VCaP (cell line): ENCODE measurements around the gene FAM117B.
A peak's percentile ranks its signal among the peaks of the same experiment; 100 is the strongest.

Experiments used
- H3K27ac ChIP-seq: fragments of 450-650 bp; 2 replicates; pipeline ENCODE4 v1.5.1; 2017
- TF ChIP-seq, protein P1 (sequence below): fragments of 450-650 bp; conservative IDR thresholded peaks from 2 replicates; pipeline ENCODE4 v1.5.1; 2017; ENCODE audit warnings: mild to moderate bottlenecking, moderate library complexity

Gene FAM117B

DNA sequence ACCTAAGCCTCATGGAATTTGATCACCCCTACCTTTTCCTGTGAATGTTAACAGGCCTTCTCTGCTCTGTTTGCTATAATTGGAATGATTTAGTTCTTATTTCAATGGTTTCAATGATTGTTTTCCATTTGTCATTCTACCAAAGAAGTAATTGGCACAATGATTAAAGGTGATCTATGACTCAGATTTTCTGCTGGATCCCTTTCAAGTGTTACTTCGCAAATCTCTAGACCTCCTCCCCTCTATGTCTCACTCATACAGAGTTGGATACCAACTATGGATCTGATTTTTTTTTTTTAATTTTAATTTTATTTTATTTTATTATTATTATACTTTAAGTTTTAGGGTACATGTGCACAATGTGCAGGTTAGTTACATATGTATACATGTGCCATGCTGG, 29.6 kb upstream of the FAM117B start:
- TF ChIP-seq, protein P1, sequence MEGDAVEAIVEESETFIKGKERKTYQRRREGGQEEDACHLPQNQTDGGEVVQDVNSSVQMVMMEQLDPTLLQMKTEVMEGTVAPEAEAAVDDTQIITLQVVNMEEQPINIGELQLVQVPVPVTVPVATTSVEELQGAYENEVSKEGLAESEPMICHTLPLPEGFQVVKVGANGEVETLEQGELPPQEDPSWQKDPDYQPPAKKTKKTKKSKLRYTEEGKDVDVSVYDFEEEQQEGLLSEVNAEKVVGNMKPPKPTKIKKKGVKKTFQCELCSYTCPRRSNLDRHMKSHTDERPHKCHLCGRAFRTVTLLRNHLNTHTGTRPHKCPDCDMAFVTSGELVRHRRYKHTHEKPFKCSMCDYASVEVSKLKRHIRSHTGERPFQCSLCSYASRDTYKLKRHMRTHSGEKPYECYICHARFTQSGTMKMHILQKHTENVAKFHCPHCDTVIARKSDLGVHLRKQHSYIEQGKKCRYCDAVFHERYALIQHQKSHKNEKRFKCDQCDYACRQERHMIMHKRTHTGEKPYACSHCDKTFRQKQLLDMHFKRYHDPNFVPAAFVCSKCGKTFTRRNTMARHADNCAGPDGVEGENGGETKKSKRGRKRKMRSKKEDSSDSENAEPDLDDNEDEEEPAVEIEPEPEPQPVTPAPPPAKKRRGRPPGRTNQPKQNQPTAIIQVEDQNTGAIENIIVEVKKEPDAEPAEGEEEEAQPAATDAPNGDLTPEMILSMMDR: no peak
- no peak overlapping the region for H3K27ac ChIP-seq

DNA sequence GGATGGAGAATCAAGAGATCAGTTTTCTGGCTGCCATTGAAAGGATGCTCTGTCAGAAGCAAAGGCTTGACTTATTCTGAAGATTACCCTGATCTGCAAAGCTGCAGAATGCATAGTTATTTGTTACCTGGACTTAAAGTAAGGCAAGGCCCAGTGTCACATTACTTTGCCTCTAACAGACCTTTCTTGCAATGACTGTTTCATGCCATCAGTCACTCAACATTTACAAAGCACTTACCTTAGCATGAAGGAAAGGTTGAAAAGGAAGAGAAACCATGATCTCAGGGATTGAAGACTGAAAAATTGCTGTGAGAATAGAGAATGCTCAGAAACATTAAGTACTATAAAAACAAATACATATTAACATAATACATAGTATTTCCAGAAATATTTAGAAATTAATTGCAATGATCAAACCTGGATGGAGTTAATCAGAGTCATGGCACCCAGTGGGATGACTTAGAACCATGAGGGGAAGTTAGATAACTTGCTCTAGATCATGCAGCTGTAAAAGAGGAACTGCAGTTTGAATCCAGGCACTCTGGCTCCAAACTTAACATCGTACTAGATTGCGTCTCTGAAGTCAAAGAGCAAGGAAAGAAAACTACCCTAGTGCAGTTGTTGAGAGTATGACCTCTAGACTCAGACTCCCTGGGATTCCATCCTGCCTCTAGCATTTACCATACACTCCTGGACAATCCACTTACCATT, 26.5 kb upstream of the FAM117B start:
- TF ChIP-seq, protein P1: no peak
- H3K27ac ChIP-seq: peak overlapping the region; percentile 82

DNA sequence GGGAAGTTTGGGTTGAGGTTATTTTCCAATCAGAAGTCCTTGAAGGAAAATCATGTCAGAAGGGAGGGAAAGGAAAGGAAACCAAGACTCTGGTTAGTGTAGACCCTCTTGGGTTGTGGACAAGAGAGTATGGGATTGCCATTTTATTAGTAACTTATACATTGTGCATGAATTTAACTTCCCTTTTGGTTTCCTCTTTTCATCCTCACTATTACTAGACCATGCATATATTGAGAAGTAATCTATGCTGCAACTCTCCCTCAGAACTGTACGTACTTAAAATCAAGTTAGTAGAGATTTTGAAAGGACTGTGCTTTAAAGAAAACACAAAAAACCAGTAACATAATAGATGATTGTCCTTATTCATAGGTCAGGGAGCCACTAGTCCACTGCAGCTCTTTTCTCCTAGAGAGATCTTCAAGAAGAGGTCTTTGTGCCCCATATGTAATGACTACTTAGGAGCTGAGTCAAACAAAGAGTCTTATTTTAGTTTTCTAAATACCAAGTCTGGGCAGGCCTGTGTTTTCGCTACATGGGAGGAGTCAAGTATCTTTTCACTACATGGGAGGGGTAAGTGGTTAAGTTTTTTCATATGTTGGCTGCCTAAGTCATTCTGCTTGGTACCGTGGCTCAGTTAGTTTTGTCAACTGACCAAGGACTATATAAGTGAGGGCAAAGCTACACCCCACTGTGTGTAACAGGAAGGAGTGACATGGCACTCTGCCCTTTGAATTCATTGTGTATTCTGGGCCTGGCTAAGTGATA, 25.2 kb upstream of the FAM117B start:
- peak overlapping the region; percentile 82 for H3K27ac ChIP-seq
- TF ChIP-seq, protein P1: no peak

DNA sequence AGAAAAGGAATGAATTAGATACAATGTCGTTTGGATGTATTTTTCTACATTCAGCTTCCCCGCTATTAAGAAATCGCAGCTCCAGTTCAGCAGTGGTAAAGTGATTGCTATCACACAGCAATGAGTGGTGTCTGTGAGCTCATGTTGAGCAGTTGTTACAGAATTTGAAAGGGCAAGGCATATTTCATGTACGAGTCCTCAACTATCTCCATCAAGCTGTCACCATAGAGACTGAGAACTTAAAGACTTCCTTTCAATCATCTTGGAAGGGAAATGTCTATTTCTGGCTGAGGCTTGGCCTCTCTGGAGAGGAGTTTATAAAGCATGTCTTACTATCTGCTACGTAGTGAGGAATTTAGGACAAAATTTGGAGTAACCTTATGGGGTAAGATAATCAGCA, 24.4 kb upstream of the FAM117B start:
- TF ChIP-seq, protein P1: no peak
- peak overlapping the region; percentile 82 for H3K27ac ChIP-seq

DNA sequence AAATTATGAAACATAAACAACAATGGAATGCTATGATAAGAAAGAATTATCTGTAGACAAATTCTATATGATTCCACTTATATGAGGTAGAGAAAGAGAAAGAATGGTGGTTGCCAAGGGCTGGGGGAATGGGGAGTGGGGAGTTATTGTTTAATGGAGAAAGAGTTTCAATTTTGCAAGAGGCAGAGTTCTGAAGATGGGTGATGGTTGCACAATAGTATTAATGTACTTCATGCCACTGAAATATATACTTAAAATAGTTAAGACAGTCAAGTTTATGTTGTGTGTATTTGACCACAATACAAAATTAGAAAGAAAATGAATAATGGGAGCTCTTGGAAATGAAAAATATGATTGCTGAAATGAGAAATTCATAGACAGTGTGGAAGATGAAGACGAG, 22.6 kb upstream of the FAM117B start:
- peak overlapping the region; percentile 82; the same call in 1 of the 2 replicates for H3K27ac ChIP-seq
- TF ChIP-seq, protein P1: no peak

DNA sequence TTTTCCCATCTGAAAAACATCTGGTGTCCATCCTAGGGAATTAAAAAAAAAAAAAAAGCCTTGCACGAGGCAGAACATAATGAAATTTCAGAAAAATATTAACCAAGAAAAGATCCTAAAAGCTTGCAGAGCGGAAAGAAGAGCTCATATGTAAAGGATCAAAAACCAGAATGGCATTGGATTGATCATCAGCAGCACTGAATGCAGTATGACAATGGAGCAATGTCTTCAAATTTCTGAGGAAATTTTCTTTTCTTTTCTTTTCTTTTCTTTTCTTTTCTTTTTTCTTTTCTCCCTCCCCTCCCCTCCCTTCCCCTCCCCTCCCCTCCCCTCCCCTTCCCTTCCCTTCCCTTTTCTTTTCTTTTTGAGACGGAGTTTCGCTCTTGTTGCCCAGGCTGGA, 21.3 kb upstream of the FAM117B start:
- H3K27ac ChIP-seq: no peak overlapping the region
- TF ChIP-seq, protein P1: no peak

DNA sequence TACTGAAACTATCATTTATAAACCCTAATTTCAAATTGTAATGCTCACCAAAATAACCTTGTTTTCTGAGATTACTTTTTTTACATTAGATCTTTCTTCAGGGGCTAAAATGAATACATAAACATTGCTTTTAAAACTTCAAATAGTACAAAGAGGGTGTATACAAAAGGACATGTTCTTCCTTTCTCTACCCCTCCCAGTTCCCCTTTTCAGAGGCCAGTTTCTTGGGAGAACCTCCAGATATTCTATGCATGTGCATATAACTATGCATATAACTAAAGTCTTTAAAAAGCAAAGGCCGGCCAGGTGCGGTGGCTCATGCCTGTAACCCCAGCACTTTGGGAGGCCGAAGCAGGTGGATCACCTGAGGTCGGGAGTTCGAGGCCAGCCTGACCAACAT, 10.6 kb upstream of the FAM117B start:
- no peak overlapping the region for H3K27ac ChIP-seq
- TF ChIP-seq, protein P1: no peak
